GM19438 (cell line): Measurements from ENCODE around the gene UBXN10.
"Not testable (repeated sequence)": the region's sequence is repeated elsewhere in the genome, so short reads cannot be mapped to it uniquely, and the experiment has no call there.

ENCODE experiments used
- ATAC-seq: cut with Tn5 transposase; IDR thresholded peaks from one replicate; pipeline ENCODE4 v1.9.1; 2021; ENCODE audit warnings: low read depth; ENCODE audit not compliant: unreplicated experiment

Gene UBXN10

GRCh38 chr1:20199403-20199802 lies 13.5 kb downstream of the UBXN10 start:
- ATAC-seq: no peak

- no peak for ATAC-seq
Measured at GRCh38 chr1:20199840-20200239, 13.9 kb downstream of the UBXN10 start.

GRCh38 chr1:20200966-20201365 lies 15.1 kb downstream of the UBXN10 start:
- ATAC-seq: no peak

GRCh38 chr1:20202166-20202565 lies 16.3 kb downstream of the UBXN10 start:
- no peak for ATAC-seq

- ATAC-seq: no peak
Measured at GRCh38 chr1:20207546-20207945, 21.6 kb downstream of the UBXN10 start.

GRCh38 chr1:20209471-20209870 lies 23.6 kb downstream of the UBXN10 start:
- no peak for ATAC-seq

DNA sequence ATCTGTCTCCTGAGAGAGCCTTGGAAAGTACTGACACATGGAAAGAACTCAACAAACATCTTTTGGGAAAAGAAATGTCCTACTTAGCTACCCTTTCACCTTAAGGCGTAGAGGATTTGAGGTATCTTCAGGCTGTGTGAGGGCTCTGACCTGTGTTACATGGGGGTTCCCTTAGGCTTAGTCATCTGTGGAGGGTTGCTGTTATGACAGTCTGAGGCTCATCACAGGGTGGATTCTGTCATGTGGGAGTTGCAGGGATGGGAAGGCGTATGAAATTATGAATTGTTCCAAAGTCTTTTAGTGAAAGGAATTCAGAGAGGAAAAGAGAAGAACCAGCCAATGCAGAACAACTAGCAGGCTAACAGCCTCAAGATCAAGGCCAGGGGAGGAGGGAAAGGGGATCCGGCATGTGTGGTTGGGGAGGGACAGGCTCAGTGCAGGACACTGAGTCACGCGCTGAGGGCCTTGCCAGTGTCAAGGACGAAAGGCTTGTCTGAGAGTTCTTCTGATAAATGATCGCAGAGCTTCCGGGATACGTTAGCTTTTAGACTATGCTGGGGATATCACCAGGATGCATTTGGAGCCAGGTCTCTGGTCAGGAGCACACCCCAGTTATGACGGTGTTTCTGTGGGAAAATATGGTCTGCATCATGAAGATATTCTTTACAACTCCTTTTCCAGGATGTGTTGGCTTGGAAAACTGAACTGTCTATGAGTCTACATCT lies 25.0 kb downstream of the UBXN10 start:
- ATAC-seq: no peak

- no peak for ATAC-seq
Measured at GRCh38 chr1:20211511-20211931, 25.6 kb downstream of the UBXN10 start.

- no peak for ATAC-seq
Measured at GRCh38 chr1:20212085-20212684, 26.3 kb downstream of the UBXN10 start.

GRCh38 chr1:20212685-20213331 lies 26.9 kb downstream of the UBXN10 start:
- ATAC-seq: no peak

DNA sequence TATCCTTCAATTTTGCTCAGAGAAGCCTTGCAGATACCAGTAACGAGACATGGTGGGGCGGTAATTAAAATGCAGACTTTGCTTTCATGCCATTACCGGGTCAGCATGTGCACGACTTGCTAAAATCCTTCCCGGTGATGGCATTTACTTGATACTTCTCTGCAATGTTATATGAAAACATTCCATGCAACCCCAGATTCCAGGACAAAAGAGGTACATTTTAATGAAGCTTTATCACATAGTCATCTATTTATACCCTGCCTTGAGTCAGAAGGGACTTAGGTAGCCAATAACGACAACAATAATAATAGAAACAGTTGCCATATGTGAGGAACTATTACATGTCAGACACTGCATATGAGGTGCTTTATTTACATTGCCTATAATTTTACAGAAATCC lies 29.8 kb downstream of the UBXN10 start:
- ATAC-seq: no peak

- no peak for ATAC-seq
Measured at GRCh38 chr1:20216574-20216973, 30.7 kb downstream of the UBXN10 start.

- ATAC-seq: not testable (repeated sequence)
Measured at GRCh38 chr1:20219053-20219452, 33.2 kb downstream of the UBXN10 start.

- ATAC-seq: no peak
Measured at GRCh38 chr1:20220036-20220435, 34.1 kb downstream of the UBXN10 start.

DNA sequence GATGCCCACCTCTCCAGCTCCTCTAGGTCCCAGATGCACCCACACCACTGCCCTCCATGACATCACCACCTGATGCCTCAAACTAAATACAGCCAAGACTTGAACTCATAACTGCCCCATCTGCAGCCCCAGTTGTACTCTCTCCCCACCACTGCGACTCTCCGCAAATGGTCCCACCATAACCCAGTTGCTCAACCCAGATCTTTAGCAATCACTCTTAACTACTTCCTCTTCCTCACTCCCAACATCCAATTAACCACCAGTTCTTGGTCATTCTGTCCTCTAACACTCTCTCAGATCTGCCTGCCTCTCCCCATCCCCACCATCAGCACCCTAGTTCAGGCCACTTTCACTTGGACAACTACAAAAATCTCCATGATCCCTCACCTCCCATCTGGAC lies 37.2 kb downstream of the UBXN10 start:
- no peak for ATAC-seq

DNA sequence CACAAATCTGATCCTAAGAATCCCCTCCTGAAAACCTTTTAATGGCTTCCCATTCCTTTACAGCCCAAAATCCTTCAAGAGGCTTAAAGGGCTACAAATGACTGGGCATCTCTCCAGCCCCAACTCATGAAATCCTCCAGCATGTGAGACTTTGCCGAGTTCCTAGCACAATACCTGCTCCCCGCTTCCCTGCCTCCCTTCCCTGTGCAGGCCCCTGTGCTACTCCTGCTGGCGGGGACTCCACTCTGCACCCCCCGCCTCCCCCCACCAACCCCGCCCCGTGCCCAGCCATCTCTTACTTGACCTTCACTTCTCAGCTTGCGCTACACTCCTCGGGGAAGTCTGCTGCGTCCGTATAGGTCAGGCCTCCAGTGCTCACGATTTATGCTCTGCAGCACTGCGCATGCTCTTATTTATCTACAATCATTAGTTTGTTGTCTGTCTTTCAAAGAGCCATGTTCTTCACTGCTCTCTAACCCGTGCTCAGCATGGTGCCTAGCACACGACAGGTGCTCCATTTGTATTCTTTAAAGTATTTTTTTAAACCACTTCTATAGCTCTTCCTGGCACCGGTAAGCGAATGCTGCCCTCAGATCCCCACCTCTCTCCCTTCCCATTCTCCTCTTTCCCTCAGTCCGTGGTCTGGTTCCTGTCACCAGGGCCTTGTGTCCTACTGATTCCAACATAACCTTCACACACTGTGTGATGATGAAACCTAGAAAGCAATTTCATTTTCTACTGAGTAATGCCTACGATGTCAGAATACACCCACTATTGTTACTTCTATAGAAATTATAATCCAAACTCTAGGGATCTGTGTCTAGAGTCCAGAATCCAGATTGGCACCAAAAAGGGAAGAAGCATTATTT lies 37.9 kb downstream of the UBXN10 start:
- no peak for ATAC-seq

- no peak for ATAC-seq
Measured at GRCh38 chr1:20224546-20224945, 38.6 kb downstream of the UBXN10 start.

GRCh38 chr1:20227704-20228103 lies 41.8 kb downstream of the UBXN10 start:
- no peak for ATAC-seq

GRCh38 chr1:20228314-20228825 lies 42.5 kb downstream of the UBXN10 start:
- ATAC-seq: no peak

DNA sequence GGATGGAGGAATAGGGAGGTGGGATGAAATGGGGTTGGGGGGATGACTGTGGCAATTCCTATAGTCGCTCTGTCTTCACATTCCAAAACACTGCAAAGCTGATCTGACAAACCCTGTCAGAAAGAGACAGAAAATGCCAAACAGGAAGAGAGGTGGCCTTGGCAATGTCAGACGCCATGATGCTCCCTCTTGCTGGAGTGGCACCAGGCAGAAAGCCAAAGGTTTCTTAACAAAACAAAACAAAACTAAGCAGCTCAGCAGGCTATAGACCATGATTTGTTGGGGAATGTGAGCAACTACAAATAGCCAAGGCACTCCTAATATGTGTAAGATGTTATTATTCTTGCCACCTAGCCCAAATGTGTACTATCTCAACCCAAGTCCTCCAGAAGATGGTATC lies 43.3 kb downstream of the UBXN10 start:
- ATAC-seq: no peak

- ATAC-seq: not testable (repeated sequence)
Measured at GRCh38 chr1:20232564-20232963, 46.7 kb downstream of the UBXN10 start.
